GM21526 (cell line): Measurements from ENCODE around the gene KSR2.

ENCODE experiments used
- ATAC-seq: cut with Tn5 transposase; IDR thresholded peaks from one replicate; pipeline ENCODE4 v1.9.1; 2021; ENCODE audit warnings: moderate library complexity; ENCODE audit not compliant: unreplicated experiment, low FRiP score

KSR2 gene

GRCh38 chr12:117516034-117516433, 452.8 kb downstream of the KSR2 start:
- ATAC-seq: no peak

GRCh38 chr12:117514016-117514415, 454.8 kb downstream of the KSR2 start:
- ATAC-seq: no peak

GRCh38 chr12:117513353-117513752, 455.4 kb downstream of the KSR2 start:
- no peak for ATAC-seq

GRCh38 chr12:117508468-117508867, 460.3 kb downstream of the KSR2 start:
- no peak for ATAC-seq

GRCh38 chr12:117507548-117507947, 461.2 kb downstream of the KSR2 start:
- ATAC-seq: no peak

GRCh38 chr12:117506333-117506732, 462.5 kb downstream of the KSR2 start:
- no peak for ATAC-seq

- no peak for ATAC-seq
Observed at GRCh38 chr12:117502633-117503032, 466.2 kb downstream of the KSR2 start.

GRCh38 chr12:117502233-117502632, 466.6 kb downstream of the KSR2 start:
- no peak for ATAC-seq

- ATAC-seq: no peak
Observed at GRCh38 chr12:117501076-117501869, 467.5 kb downstream of the KSR2 start.

GRCh38 chr12:117499759-117500485, 468.9 kb downstream of the KSR2 start:
- no peak for ATAC-seq

GRCh38 chr12:117498880-117499279, 469.9 kb downstream of the KSR2 start:
- no peak for ATAC-seq

- ATAC-seq: no peak
Observed at GRCh38 chr12:117498256-117498655, 470.5 kb downstream of the KSR2 start.

- no peak for ATAC-seq
Observed at GRCh38 chr12:117497407-117497806, 471.4 kb downstream of the KSR2 start.

- no peak for ATAC-seq
Observed at GRCh38 chr12:117494833-117495655, 473.7 kb downstream of the KSR2 start.

GRCh38 chr12:117491711-117492110, 477.1 kb downstream of the KSR2 start:
- ATAC-seq: no peak

- no peak for ATAC-seq
Observed at GRCh38 chr12:117490130-117490529, 478.7 kb downstream of the KSR2 start.

- no peak for ATAC-seq
Observed at GRCh38 chr12:117489671-117490070, 479.1 kb downstream of the KSR2 start.

- no peak for ATAC-seq
Observed at GRCh38 chr12:117486840-117487659, 481.7 kb downstream of the KSR2 start.

GRCh38 chr12:117485984-117486839, 482.6 kb downstream of the KSR2 start:
- ATAC-seq: no peak
